Stomach (tissue), 9 donors: ENCODE results near the gene ZCCHC9. TPM values are rescaled to one million over a fixed set of nuclear protein-coding genes. Genes with fewer than 3 reads are reported as not detected.
"Not testable (repeated sequence)": the region's sequence is repeated elsewhere in the genome, so short reads cannot be mapped to it uniquely, and the experiment has no call there.

ENCODE experiments used
- DNase-seq, 2 donors: peaks; one replicate each; pipeline versions ENCODE4 v3.0.0 to v3.0.0-alpha.2; 2013 to 2019
- H3K27ac ChIP-seq, 5 donors: fragments of 200-600 bp in 4 of 5; sonication (generic) in 4 of 5; one replicate each; pipeline ENCODE4 v1.5.1; 2013 to 2019; ENCODE audit warnings: mild to moderate bottlenecking in 1 of 5, moderate library complexity in 1 of 5
- H3K27me3 ChIP-seq, 3 donors: fragments of 200-600 bp; sonication (generic); one replicate each; pipeline ENCODE4 v1.5.1; 2017 to 2019; ENCODE audit warnings: mixed run types in 1 of 3
- H3K36me3 ChIP-seq, 4 donors: fragments of 200-600 bp; sonication (generic); 1 replicate in 3 of 4; 2 replicates in 1 of 4; pipeline ENCODE4 v1.5.1; 2016 to 2019
- H3K4me1 ChIP-seq, 4 donors: fragments of 200-600 bp; sonication (generic); one replicate each; pipeline ENCODE4 v1.5.1; 2016 to 2019
- H3K4me3 ChIP-seq, 4 donors: fragments of 200-600 bp; sonication (generic) in 3 of 4; one replicate each; pipeline ENCODE4 v1.5.1; 2016 to 2019; ENCODE audit warnings: mild to moderate bottlenecking in 1 of 4
- H3K9me3 ChIP-seq, 4 donors: fragments of 200-600 bp; sonication (generic); one replicate each; pipeline ENCODE4 v1.5.1; 2016 to 2019
- EP300 ChIP-seq: sonication (generic); formaldehyde crosslinking; IDR thresholded peaks from one replicate; pipeline ENCODE4 v1.6.1; 2017; ENCODE audit warnings: antibody characterized with exemption
- POLR2A ChIP-seq, 4 donors: fragments of 450-650 bp; IDR thresholded peaks; one replicate each; pipeline ENCODE4 v1.6.1; 2016; ENCODE audit warnings: antibody characterized with exemption in 4 of 4, control low read depth in 2 of 4, mild to moderate bottlenecking in 1 of 4, moderate library complexity in 1 of 4
- POLR2AphosphoS5 ChIP-seq, 3 donors: sonication (generic); formaldehyde crosslinking; IDR thresholded peaks; one replicate each; pipeline ENCODE4 v1.6.1; 2016; ENCODE audit warnings: antibody characterized with exemption in 3 of 3
- WGBS, 5 donors: extraction: QIAGEN DNeasy Blood & Tissue Kit in 3 of 5; methylation state at CpG; one replicate each; pipeline versions ENCODE4 v1.1.5 to v1.1.7; 2013 to 2018; 5-methylcytosine and 5-hydroxymethylcytosine counted together
- intact Hi-C: fragments of 100-400 bp; cut with DNase I; formaldehyde crosslinking; loops from one replicate; pipeline ENCODE4 v1.15.1; 2023; ENCODE audit warnings: low total_unique reads
- polyA plus RNA-seq, 3 donors: library from polyadenylated mRNA; stranded (reverse); fragments of 200-250 nt; gene quantifications; one replicate each; pipeline ENCODE4 v1.2.3, GENCODE V29; 2013
- total RNA-seq, 5 donors: library from RNA; depleted of rRNA; stranded (reverse); fragments of >200 nt; gene quantifications; one replicate each; pipeline versions ENCODE4 v1.1.0 to v1.2.3, GENCODE V29; 2014 to 2016
- TF ChIP-seq, protein P1 (sequence below), 7 experiments: fragments of 450-650 bp in 4 of 7; fragments of 200-600 bp in 3 of 7; sonication (generic) in 3 of 7; IDR thresholded peaks; one replicate each; pipeline ENCODE4 v1.5.1; 2016 to 2019; ENCODE audit warnings: antibody characterized with exemption in 7 of 7, control low read depth in 2 of 7, mild to moderate bottlenecking in 1 of 7
- donor health status: healthy with polysubstance abuse.
- donor health status: Bipolar disorder and iron deficiency.
- donor health status: healthy.

The ZCCHC9 gene
- total and polyA plus RNA-seq, 8 donors, result 20.5 to 55.4 (median 29.8) TPM

DNA sequence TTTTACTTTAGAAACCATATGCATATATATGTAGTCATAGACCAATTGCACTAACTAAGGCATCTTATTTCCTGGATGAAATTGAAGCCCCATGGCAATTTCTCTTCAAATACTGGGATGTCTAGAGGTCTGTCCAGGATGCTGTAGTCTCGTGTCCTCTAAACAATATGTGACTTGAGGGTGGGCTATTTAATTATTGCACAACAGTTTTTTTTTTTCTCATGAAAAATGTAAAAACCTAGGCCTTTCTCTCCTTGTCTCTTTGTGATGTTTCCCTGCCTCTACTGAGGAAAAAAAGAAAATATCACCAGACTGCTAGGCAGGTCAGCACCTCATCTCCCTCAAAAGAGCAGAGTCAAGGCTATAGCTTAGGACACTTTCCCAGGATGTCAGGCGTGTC is 34.6 kb downstream of the ZCCHC9 start:
- H3K9me3 ChIP-seq, result no peaks in the 10 kb centered on the region
- no peaks in the 10 kb centered on the region for H3K27me3 ChIP-seq
- no peaks in the 10 kb centered on the region for H3K4me1 ChIP-seq
- no peak overlapping the region for H3K4me3 ChIP-seq
- no peaks in the 10 kb centered on the region for H3K36me3 ChIP-seq
- no peak for TF ChIP-seq EP300
- TF ChIP-seq, protein P1, sequence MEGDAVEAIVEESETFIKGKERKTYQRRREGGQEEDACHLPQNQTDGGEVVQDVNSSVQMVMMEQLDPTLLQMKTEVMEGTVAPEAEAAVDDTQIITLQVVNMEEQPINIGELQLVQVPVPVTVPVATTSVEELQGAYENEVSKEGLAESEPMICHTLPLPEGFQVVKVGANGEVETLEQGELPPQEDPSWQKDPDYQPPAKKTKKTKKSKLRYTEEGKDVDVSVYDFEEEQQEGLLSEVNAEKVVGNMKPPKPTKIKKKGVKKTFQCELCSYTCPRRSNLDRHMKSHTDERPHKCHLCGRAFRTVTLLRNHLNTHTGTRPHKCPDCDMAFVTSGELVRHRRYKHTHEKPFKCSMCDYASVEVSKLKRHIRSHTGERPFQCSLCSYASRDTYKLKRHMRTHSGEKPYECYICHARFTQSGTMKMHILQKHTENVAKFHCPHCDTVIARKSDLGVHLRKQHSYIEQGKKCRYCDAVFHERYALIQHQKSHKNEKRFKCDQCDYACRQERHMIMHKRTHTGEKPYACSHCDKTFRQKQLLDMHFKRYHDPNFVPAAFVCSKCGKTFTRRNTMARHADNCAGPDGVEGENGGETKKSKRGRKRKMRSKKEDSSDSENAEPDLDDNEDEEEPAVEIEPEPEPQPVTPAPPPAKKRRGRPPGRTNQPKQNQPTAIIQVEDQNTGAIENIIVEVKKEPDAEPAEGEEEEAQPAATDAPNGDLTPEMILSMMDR (IDR thresholded peaks at IDR 0.05), result no peak
- no peak for TF ChIP-seq POLR2AphosphoS5 (IDR thresholded peaks at IDR 0.05)
- no peak for TF ChIP-seq POLR2A (IDR thresholded peaks at IDR 0.05)
- H3K27ac ChIP-seq, result no peak overlapping the region
- DNase-seq, result no peak
- intact Hi-C loops, result no loop called here
- 72 to 87% (median 80%) methylated on average over 2 of the region's 2 CpGs for WGBS, 5 donors

DNA sequence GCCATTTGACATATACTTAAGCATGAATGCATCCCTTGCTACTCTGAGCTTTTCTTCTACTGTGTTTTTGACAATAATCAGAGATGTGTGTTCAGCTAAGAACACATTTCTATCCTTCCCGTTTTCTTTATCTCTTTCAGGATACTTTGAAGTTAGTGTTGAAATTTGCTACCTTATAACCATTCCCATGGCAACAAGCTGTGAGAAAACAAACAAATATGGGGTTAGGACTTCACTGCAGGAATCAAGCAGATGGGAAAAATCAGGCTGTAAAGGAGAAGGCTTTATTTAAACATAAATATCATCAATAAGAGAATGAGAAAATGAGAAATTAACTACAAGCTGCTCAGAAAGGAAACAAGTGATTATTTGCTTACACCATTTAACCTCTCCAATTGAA is 35.2 kb downstream of the ZCCHC9 start:
- no peak overlapping the region for H3K4me3 ChIP-seq
- H3K4me1 ChIP-seq, result no peaks in the 10 kb centered on the region
- intact Hi-C loops, result no loop called here
- H3K36me3 ChIP-seq, result no peaks in the 10 kb centered on the region
- no peak for DNase-seq
- H3K27ac ChIP-seq, result no peak overlapping the region
- WGBS, 5 donors, result 10 to 20% (median 14%) methylated on average over 1 of the region's 1 CpG
- no peaks in the 10 kb centered on the region for H3K9me3 ChIP-seq
- TF ChIP-seq EP300 (no peak), POLR2A (IDR thresholded peaks at IDR 0.05) (no peak), POLR2AphosphoS5 (IDR thresholded peaks at IDR 0.05) (no peak)
- TF ChIP-seq, protein P1 (IDR thresholded peaks at IDR 0.05), result no peak
- H3K27me3 ChIP-seq, result no peaks in the 10 kb centered on the region

DNA sequence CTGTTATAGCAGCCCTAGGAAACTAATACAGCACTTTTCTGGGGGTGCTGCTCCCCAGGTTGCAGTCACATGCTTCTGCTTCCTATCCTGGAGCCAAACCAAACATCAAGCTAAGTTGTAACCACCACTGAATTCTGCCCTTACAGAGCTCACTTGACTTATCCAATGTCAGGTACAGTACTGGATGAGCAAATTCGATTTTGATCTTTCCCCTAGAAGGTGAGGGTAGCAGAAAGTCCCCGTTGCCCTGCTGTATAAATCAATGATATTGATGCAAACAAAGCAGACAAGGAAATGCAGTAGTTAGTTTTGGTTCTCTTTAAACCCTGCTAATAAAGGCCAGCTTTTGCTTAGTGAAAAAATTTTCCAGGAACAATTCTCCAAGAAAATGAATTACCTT is 36.4 kb downstream of the ZCCHC9 start:
- Histone ChIP-seq H3K9me3 (no peaks in the 10 kb centered on the region), H3K4me1 (no peaks in the 10 kb centered on the region)
- intact Hi-C loops, result no loop called here

DNA sequence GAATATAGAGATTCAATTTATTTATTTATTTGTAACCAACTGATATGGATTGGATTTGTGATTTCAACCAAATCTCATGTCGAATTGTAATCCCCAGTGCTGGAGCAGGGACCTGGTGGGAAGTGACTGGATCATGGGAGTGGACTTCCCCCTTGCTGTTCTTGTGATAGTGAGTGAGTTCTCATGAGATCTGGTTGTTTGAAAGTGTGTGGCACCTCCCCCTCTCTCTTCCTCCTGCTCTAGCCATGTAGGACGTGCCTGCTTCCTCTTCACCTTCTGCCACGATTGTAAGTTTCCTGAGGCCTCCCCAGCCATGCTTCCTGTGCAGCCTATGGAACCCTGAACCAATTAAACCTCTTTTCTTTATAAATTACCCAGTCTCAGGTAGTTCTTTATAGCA is 36.8 kb downstream of the ZCCHC9 start:
- WGBS, 5 donors, result 46 to 73% (median 51%) methylated on average over 3 of the region's 3 CpGs
- H3K36me3 ChIP-seq, intact Hi-C loops, H3K4me3 ChIP-seq, H3K4me1 ChIP-seq, H3K9me3 ChIP-seq, H3K27ac ChIP-seq, H3K27me3 ChIP-seq, DNase-seq: not testable (repeated sequence)

More for the DNA sequence above, 36.4 kb downstream of the ZCCHC9 start:
- Histone ChIP-seq H3K36me3 (no peaks in the 10 kb centered on the region), H3K27me3 (no peaks in the 10 kb centered on the region), H3K4me3 (no peak overlapping the region), H3K27ac (no peak overlapping the region)
- TF ChIP-seq EP300 (no peak), POLR2AphosphoS5 (IDR thresholded peaks at IDR 0.05) (no peak), POLR2A (IDR thresholded peaks at IDR 0.05) (no peak)
- TF ChIP-seq, protein P1 (IDR thresholded peaks at IDR 0.05), result no peak
- 67 to 79% (median 75%) methylated on average over 2 of the region's 2 CpGs for WGBS, 5 donors
- no peak for DNase-seq

DNA sequence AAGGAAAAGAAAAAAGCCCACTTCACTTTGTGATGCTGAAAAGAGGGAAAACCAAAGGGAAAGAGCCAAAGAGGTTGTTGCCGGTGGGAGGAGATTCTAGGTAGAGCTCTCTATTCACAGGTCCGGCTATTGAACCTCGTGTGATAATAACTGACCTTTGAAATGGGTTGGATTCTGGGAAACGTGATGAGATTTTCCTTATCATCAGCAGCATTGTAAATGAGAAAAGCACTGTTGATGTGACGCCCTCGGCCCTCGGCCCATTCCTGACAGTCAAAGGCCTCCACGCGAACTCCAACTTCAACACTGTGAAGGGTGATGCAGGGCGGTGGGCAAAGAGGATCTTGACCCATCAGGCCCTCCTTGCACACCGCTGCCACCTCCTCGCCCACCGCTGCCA is 43.3 kb downstream of the ZCCHC9 start:
- Histone ChIP-seq H3K4me1 (no peaks in the 10 kb centered on the region), H3K27me3 (no peaks in the 10 kb centered on the region), H3K27ac (no peak overlapping the region), H3K9me3 (no peaks in the 10 kb centered on the region), H3K36me3 (no peaks in the 10 kb centered on the region), H3K4me3 (no peak overlapping the region)
- intact Hi-C loops, result no loop called here
- no peak for DNase-seq
- WGBS, 5 donors, result 75 to 92% (median 86%) methylated on average over 12 to 13 of the region's 13 CpGs
- TF ChIP-seq, protein P1 (IDR thresholded peaks at IDR 0.05), result no peak
- no peak for TF ChIP-seq POLR2A (IDR thresholded peaks at IDR 0.05)
